GM12873 (cell line): ENCODE data around the gene FAM222B.

Source experiments
- TF ChIP-seq, protein P1 (sequence below): IDR thresholded peaks from 2 replicates; pipeline ENCODE4 v1.5.1; 2012; ENCODE audit warnings: low read depth, mild to moderate bottlenecking, moderate library complexity, low read length, control low read depth; ENCODE audit not compliant: insufficient read depth; ENCODE audit errors: missing control alignments

FAM222B gene

DNA sequence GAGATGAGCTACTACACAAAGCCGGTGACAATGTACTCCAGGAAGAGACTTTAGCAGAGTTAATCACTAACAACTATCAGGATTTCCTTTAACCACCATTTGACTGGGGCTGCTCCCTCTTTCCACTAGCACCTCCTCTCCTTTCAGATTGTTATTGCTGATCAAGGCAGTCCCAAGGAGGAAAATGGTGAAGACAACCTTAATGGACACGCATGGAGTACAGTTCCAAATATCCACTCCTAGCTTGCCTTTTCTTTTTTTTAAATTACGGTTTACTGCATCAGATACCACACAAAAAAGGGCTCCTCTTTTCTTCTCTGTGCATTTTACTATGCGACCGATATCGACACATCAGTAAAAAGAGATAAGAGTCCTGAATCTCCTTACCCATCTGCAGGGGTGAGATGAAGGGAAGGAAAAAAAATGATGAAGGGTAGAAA, 30.9 kb downstream of the FAM222B start:
- TF ChIP-seq, protein P1, sequence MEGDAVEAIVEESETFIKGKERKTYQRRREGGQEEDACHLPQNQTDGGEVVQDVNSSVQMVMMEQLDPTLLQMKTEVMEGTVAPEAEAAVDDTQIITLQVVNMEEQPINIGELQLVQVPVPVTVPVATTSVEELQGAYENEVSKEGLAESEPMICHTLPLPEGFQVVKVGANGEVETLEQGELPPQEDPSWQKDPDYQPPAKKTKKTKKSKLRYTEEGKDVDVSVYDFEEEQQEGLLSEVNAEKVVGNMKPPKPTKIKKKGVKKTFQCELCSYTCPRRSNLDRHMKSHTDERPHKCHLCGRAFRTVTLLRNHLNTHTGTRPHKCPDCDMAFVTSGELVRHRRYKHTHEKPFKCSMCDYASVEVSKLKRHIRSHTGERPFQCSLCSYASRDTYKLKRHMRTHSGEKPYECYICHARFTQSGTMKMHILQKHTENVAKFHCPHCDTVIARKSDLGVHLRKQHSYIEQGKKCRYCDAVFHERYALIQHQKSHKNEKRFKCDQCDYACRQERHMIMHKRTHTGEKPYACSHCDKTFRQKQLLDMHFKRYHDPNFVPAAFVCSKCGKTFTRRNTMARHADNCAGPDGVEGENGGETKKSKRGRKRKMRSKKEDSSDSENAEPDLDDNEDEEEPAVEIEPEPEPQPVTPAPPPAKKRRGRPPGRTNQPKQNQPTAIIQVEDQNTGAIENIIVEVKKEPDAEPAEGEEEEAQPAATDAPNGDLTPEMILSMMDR = no peak

DNA sequence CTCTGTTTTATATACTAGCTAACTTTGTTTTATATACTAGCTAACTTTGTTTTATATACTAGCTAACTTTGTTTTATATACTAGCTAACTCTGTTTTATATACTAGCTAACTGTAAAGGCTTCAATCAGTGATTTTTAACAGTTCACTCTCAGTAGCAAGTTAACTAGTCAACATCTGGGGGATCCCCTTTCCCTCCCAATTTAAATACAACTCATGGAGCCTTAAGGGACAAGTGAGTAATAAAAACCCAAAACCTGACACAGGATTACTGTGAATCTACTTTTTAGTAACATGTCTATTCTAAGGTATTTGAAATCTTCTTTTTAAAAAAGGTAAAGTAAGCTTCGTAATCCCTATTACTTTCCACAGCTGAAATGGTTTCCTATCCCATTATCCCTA, 32.2 kb downstream of the FAM222B start:
- TF ChIP-seq, protein P1 = no peak

DNA sequence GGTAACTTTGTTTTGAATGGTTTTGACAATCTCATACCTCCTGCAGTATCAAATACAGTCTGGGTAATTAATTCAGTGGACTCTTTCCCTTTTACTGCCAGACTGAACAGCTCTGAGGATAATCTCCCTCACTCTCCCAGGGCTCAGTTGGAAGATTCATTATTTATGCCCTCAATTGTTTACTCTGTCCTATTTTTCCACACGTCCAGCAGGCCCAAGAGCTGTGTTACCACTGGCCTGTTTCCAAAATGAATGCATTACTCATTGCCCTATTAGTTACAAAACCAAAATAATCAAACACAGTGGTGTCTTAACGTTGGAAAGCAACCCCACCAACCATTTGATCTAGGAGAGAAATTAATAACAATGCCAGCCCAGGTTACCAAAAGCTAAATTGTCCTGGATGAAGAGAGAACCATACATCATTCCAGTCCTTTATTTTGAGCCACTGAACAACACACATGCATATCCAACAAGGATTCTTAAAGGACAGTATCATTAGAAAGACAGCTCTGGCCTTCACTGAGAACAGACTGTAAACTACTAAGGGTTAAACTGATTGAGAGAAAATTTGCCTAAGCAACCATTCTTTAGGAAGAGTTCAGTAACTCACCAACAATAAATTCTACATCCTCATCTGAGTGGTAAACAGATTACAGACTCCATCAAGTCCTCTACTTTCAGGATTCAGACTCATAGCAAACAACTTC, 34.5 kb downstream of the FAM222B start:
- TF ChIP-seq, protein P1 = no peak

DNA sequence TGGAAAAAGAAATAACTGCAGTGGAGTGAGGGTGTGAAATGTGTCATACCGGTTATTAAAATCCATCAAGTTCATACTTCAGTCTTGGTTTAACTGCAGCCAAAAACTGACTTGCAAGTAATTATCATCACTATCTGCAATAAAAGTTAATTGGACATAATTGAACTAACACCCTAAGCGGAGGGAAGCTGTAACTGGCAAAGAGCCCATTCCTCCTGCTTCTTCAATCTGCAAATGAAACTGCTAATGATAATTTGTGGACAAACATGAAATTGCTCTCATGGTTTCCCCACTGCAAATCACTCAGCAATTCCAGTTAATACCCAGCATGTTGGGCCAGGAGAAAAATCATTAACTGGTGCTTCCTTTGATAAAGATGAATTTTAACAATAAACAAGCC, 46.5 kb downstream of the FAM222B start:
- TF ChIP-seq, protein P1 = no peak

DNA sequence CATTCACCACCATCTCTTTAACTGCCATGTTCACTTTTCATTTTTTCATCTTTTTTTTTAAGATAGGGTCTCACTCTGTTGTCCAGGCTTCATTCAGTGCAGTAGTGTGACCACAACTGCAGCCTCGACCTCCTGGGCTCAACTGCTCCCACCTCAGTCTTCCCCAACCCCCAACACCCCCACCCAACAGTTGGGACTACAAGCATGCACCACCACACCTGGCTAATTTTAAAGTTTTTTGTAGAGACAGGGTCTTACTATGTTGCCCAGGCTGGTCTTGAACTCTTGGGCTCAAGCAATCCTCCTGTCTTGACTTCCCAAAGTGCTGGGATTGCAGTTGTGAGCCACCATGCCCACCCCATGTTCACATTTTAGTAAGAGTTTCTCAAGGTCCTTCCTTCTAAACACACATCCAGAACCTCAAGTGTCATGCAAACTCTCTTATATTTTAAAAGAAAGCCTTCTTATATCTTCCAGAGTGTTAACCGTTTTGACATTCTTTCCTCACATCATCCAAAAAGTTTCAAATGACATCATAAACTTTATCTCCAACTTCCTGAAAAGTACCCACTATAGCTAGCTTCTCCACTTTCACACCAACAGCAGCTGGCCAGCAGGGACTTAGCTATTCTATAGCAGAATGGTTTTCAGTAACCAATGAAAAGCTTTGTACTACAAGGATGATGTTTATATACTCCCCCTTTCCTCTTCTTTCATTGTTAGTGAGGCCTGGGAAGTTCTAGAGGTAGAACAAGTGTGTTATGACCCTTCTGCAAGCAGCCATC, 49.5 kb downstream of the FAM222B start:
- TF ChIP-seq, protein P1 = no peak

DNA sequence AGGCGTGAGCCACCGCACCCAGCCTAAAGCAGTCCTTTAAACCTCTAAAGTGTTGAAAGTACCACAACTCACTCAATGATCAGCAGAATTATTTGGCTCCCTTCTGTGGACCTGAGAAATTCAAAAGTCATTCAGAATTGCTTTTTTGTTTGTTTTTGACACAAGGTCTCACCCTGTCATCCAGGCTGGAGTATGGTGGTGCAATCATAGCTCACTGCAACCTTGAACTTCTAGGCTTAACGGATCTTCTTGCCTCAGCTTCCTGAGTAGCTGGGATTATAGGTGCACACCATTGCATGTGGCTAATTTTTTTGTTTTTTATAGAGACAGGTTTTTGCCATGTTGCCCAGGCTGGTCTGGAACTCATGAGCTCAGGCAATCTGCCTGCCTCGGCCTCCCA, 54.5 kb downstream of the FAM222B start:
- TF ChIP-seq, protein P1 = no peak

DNA sequence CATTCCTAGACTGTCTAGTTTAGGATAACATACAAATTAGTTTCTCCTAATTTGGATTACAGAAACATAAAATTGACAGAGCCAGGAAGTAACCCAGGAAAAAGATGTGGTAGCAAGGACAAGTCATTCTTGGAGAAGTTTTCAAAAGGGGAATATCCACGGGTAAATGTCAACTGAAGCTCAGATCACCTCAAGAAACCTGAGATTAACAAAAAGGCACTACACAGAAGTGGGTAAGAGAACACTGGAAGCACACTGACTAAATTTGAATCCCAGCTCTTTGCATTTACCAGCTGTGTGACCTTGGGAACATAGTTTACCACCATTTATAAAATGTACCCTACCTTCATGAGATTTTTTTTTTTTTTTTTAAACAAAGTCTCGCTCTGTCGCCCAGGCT, 59.4 kb downstream of the FAM222B start:
- TF ChIP-seq, protein P1 = no peak
